WERI-Rb-1 (cell line): ENCODE measurements around the gene CFAP54.

Experiments used
- DNase-seq: peaks from one replicate; pipeline ENCODE4 v3.0.0-alpha.2; 2020
- H3K27ac ChIP-seq: fragments of 250-450 bp; sonication (Bioruptor Pico); 2 replicates; pipeline ENCODE4 v1.5.1; 2020; ENCODE audit warnings: mild to moderate bottlenecking, moderate library complexity
- H3K27me3 ChIP-seq: fragments of 250-450 bp; sonication (Bioruptor Pico); 2 replicates; pipeline ENCODE4 v1.5.1; 2021; ENCODE audit warnings: mild to moderate bottlenecking, low read depth, moderate library complexity; ENCODE audit not compliant: insufficient read depth, severe bottlenecking
- H3K36me3 ChIP-seq: fragments of 250-450 bp; sonication (Bioruptor Pico); 2 replicates; pipeline ENCODE4 v1.5.1; 2020; ENCODE audit warnings: mild to moderate bottlenecking, moderate library complexity
- H3K4me3 ChIP-seq: 2 replicates; pipeline ENCODE4 v1.5.1; 2011; ENCODE audit warnings: low read depth, mild to moderate bottlenecking, control low read depth, low read length
- H3K9me3 ChIP-seq: fragments of 250-450 bp; sonication (Bioruptor Pico); 2 replicates; pipeline ENCODE4 v1.5.1; 2021; ENCODE audit warnings: mild to moderate bottlenecking, moderate library complexity; ENCODE audit not compliant: severe bottlenecking
- CTCF ChIP-seq: IDR thresholded peaks from 2 replicates; pipeline ENCODE4 v1.5.1; 2011; ENCODE audit warnings: low read depth, mild to moderate bottlenecking, control low read depth, inconsistent platforms, low read length

The CFAP54 gene

GRCh38 chr12:96908423-96908675 is 419.0 kb downstream of the CFAP54 start:
- no peak for DNase-seq
- Histone ChIP-seq H3K27ac (no peak overlapping the region), H3K4me3 (0 out of 2 replicates have a peak overlapping the region, but pooled peaks have one; percentile 99), H3K9me3 (no peaks in the 10 kb centered on the region), H3K36me3 (peaks cover 2% of the 10 kb centered on the region; the same call in 1 of the 2 replicates), H3K27me3 (no peaks in the 10 kb centered on the region)
- no peak for TF ChIP-seq CTCF

GRCh38 chr12:96912261-96912660 is 422.9 kb downstream of the CFAP54 start:
- TF ChIP-seq CTCF: no peak

GRCh38 chr12:96912943-96913342 is 423.6 kb downstream of the CFAP54 start:
- Histone ChIP-seq H3K9me3 (no peaks in the 10 kb centered on the region), H3K4me3 (no peak overlapping the region), H3K27ac (no peak overlapping the region), H3K36me3 (peaks cover 2% of the 10 kb centered on the region; the same call in 1 of the 2 replicates), H3K27me3 (no peaks in the 10 kb centered on the region)
- no peak for DNase-seq
- TF ChIP-seq CTCF: no peak

More at GRCh38 chr12:96912261-96912660, 422.9 kb downstream of the CFAP54 start:
- DNase-seq: no peak
- Histone ChIP-seq H3K36me3 (peaks cover 2% of the 10 kb centered on the region; the same call in 1 of the 2 replicates), H3K27me3 (no peaks in the 10 kb centered on the region), H3K27ac (no peak overlapping the region), H3K9me3 (no peaks in the 10 kb centered on the region), H3K4me3 (no peak overlapping the region)

- no peak for DNase-seq
- Histone ChIP-seq H3K27me3 (no peaks in the 10 kb centered on the region), H3K36me3 (peaks cover under 1% of the 10 kb centered on the region; the same call in 1 of the 2 replicates), H3K27ac (no peak overlapping the region), H3K4me3 (no peak overlapping the region), H3K9me3 (no peaks in the 10 kb centered on the region)
- no peak for TF ChIP-seq CTCF
Measured at GRCh38 chr12:96919510-96920210, 430.3 kb downstream of the CFAP54 start.
